Measurements from ENCODE around the gene RSAD1. TPM values are rescaled to one million over a fixed set of nuclear protein-coding genes. Genes with fewer than 3 reads are reported as not detected.

Gene RSAD1
- total and polyA plus RNA-seq, 11 donors: 30.9 to 50.0 (median 42.8) TPM

DNA sequence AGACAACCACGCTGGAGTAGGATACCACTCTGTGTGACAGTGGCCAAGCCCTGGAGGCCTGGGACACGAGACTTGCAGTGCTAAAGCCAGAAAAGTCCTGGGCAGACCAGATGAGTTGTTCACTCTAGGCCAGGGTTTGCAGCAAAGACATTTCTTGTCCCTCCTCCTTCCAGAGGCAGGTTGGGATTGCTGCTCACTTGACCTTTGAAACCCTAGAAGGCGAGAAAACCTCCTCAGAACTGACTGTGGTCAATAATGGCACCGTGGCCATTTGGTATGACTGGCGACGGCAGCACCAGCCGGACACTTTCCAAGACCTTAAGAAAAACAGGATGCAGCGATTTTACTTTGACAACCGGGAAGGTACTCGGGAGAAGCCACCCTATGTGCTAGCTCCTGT is 44.1 kb downstream of the RSAD1 start:
- TF ChIP-seq, protein P1, sequence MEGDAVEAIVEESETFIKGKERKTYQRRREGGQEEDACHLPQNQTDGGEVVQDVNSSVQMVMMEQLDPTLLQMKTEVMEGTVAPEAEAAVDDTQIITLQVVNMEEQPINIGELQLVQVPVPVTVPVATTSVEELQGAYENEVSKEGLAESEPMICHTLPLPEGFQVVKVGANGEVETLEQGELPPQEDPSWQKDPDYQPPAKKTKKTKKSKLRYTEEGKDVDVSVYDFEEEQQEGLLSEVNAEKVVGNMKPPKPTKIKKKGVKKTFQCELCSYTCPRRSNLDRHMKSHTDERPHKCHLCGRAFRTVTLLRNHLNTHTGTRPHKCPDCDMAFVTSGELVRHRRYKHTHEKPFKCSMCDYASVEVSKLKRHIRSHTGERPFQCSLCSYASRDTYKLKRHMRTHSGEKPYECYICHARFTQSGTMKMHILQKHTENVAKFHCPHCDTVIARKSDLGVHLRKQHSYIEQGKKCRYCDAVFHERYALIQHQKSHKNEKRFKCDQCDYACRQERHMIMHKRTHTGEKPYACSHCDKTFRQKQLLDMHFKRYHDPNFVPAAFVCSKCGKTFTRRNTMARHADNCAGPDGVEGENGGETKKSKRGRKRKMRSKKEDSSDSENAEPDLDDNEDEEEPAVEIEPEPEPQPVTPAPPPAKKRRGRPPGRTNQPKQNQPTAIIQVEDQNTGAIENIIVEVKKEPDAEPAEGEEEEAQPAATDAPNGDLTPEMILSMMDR (IDR thresholded peaks at IDR 0.05): no peak
- TF ChIP-seq POLR2A (IDR thresholded peaks at IDR 0.05): no peak
- intact Hi-C loops (cut with DNase I): no loop called here
- Histone ChIP-seq H3K9me3 (no peaks in the 10 kb centered on the region), H3K27ac (no peak overlapping the region), H3K4me1 (peaks cover 0 to 6% (median 0%) of the 10 kb centered on the region in 12 donors), H3K27me3 (no peaks in the 10 kb centered on the region), H3K4me3 (no peak overlapping the region), H3K36me3 (no peaks in the 10 kb centered on the region)
- DNase-seq (no peak), ATAC-seq (no peak)
- 92 to 96% (median 96%) methylated on average over 10 of the region's 10 CpGs for whole genome bisulfite sequencing, 4 donors

GRCh38 chr17:50523208-50523607 is 44.5 kb downstream of the RSAD1 start:
- DNase-seq (no peak), ATAC-seq (no peak)
- no peak for TF ChIP-seq POLR2A (IDR thresholded peaks at IDR 0.05)
- TF ChIP-seq, protein P1 (IDR thresholded peaks at IDR 0.05): no peak
- no peak overlapping the region for H3K4me3 ChIP-seq
- H3K27ac ChIP-seq: no peak overlapping the region
- no peaks in the 10 kb centered on the region for H3K27me3 ChIP-seq
- 86 to 93% (median 90%) methylated on average over 2 of the region's 2 CpGs for WGBS, 4 donors
- H3K36me3 ChIP-seq: no peaks in the 10 kb centered on the region
- H3K9me3 ChIP-seq: no peaks in the 10 kb centered on the region
- intact Hi-C loops (cut with DNase I): no loop called here
- H3K4me1 ChIP-seq: peaks cover 0 to 4% (median 0%) of the 10 kb centered on the region in 12 donors

GRCh38 chr17:50524838-50525237 is 46.2 kb downstream of the RSAD1 start:
- no peak overlapping the region for H3K4me3 ChIP-seq
- no peaks in the 10 kb centered on the region for H3K36me3 ChIP-seq
- ATAC-seq: no peak
- peaks cover 0 to 9% (median 0%) of the 10 kb centered on the region in 9 donors for H3K27me3 ChIP-seq
- no peak for DNase-seq
- H3K27ac ChIP-seq: no peak overlapping the region
- H3K4me1 ChIP-seq: no peaks in the 10 kb centered on the region
- TF ChIP-seq, protein P1 (IDR thresholded peaks at IDR 0.05): no peak
- TF ChIP-seq POLR2A (IDR thresholded peaks at IDR 0.05): no peak
- H3K9me3 ChIP-seq: no peaks in the 10 kb centered on the region
- 88 to 93% (median 91%) methylated on average over 13 to 18 of the region's 18 CpGs for WGBS, 4 donors
- intact Hi-C loops (cut with DNase I): no loop called here

DNA sequence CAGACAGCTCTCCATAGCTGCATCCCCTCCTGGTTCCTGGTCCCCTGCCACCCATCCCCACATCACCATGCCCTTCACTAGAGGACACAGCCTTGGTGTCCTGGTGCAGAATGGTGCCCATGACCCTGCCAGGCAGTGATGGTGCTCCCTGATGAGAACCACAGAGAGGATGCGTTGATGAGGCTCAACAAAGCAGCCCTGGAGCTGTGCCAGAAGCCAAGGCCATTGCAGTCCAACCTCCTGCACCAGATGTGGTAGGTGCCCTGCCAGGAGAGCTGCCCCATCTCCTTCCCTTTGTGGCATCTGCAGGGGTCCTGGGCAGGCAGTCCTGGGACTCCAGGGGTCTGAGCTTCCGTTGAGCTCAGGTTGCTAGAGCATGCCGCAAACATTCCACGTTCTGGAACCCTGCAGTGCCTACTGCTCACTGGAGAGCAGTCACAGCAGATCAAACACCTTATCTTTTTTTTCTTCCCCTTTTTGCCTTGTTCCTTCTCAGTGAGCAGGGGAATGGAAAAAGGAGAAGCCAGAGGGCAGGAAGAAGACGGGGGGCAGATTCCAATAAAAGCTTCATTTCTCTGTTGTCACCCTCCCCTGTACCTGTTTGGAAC is 48.6 kb downstream of the RSAD1 start:
- no peak for ATAC-seq
- H3K9me3 ChIP-seq: no peaks in the 10 kb centered on the region
- H3K4me1 ChIP-seq: peaks cover 0 to 6% (median under 1%) of the 10 kb centered on the region in 12 donors
- peaks cover 0 to 24% (median 7%) of the 10 kb centered on the region in 9 donors for H3K27me3 ChIP-seq
- TF ChIP-seq, protein P1 (IDR thresholded peaks at IDR 0.05): no peak
- TF ChIP-seq POLR2A (IDR thresholded peaks at IDR 0.05): no peak
- DNase-seq: no peak
- WGBS, 4 donors: 62 to 77% (median 67%) methylated on average over 4 to 5 of the region's 5 CpGs
- H3K27ac ChIP-seq: no peak overlapping the region
- no peaks in the 10 kb centered on the region for H3K36me3 ChIP-seq
- intact Hi-C loops (cut with DNase I): no loop called here
- no peak overlapping the region for H3K4me3 ChIP-seq

Measured in heart left ventricle (tissue), 16 donors.